ENCODE measurements around the gene AADACL2.

Gene AADACL2

DNA sequence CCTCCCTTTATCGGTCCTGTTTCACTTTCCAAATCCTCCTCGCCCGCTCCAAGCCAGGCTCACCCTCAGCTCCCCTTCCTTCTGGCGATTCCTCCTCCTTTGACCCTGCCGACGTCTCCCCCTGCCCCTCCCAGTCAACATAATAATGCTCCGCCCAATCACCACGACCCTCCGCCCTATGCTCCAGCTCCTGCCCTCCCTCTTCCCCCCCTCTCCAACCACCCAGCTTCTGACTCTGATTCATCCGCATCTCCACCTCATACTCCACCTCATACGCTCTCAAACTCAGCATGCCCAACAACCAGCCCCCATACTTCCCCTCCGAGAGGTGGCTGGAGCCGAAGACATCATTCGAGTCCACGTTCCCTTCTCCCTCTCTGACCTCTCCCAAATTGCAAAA is 73.1 kb downstream of the AADACL2 start:
- DNase-seq (ENCODE audit: low read depth): no peak
